HepG2 (cell line): ENCODE results near the gene CNNM4. TPM values are rescaled to one million over a fixed set of nuclear protein-coding genes. Genes with fewer than 3 reads are reported as not detected.
A peak's percentile ranks its signal among the peaks of the same experiment; 100 is the strongest.

Experiments used
- DPF2 ChIP-seq: sonication (generic); formaldehyde crosslinking; IDR thresholded peaks from 2 replicates; pipeline ENCODE4 v1.4.0; 2020; ENCODE audit warnings: mild to moderate bottlenecking, low read depth, missing genetic modification reagents, borderline replicate concordance
- GABPA ChIP-seq, 2 experiments: IDR thresholded peaks; 2 replicates each; pipeline ENCODE4 v1.6.1; 2011 to 2016; ENCODE audit warnings: low read depth in 2 of 2, low read length in 1 of 2, missing biosample characterization in 1 of 2, missing genetic modification characterization in 1 of 2
- MAFK ChIP-seq, 2 experiments: IDR thresholded peaks in 1 of 2; conservative IDR thresholded peaks in 1 of 2; 2 replicates each; pipeline ENCODE4 v1.6.1; 2011; ENCODE audit warnings: improper control_type of control experiment in 2 of 2, low read length in 2 of 2
- NR2F6 ChIP-seq, 2 experiments: IDR thresholded peaks; 2 replicates each; pipeline ENCODE4 v1.6.1; 2016; ENCODE audit warnings: antibody characterized with exemption in 1 of 2, mild to moderate bottlenecking in 1 of 2
- SIX1 ChIP-seq: sonication (generic); formaldehyde crosslinking; IDR thresholded peaks from 2 replicates; pipeline ENCODE4 v1.4.0; 2020; ENCODE audit warnings: missing genetic modification reagents, borderline replicate concordance
- THRA ChIP-seq: sonication (generic); formaldehyde crosslinking; IDR thresholded peaks from 2 replicates; pipeline ENCODE4 v1.4.0; 2020; ENCODE audit warnings: missing genetic modification reagents, borderline replicate concordance
- ZBTB7B ChIP-seq: sonication (generic); formaldehyde crosslinking; IDR thresholded peaks from 2 replicates; pipeline ENCODE4 v1.4.0; 2020; ENCODE audit warnings: missing genetic modification reagents
- ZNF331 ChIP-seq: sonication (generic); formaldehyde crosslinking; IDR thresholded peaks from 2 replicates; pipeline ENCODE4 v1.4.0; 2020; ENCODE audit warnings: missing genetic modification reagents
- ZNF430 ChIP-seq: sonication (generic); formaldehyde crosslinking; IDR thresholded peaks from 2 replicates; pipeline ENCODE4 v1.9.0; 2021; ENCODE audit warnings: mild to moderate bottlenecking, missing genetic modification reagents
- ZNF510 ChIP-seq: sonication (generic); formaldehyde crosslinking; IDR thresholded peaks from 2 replicates; pipeline ENCODE4 v1.4.0; 2020; ENCODE audit warnings: low read depth, mild to moderate bottlenecking, missing genetic modification reagents
- ZNF547 ChIP-seq: sonication (generic); formaldehyde crosslinking; IDR thresholded peaks from 2 replicates; pipeline ENCODE4 v1.5.1; 2020; ENCODE audit warnings: mild to moderate bottlenecking, missing genetic modification reagents
- ZNF558 ChIP-seq: sonication (generic); formaldehyde crosslinking; IDR thresholded peaks from 2 replicates; pipeline ENCODE4 v1.9.0; 2022; ENCODE audit warnings: mild to moderate bottlenecking, missing genetic modification reagents, borderline replicate concordance
- ZNF747 ChIP-seq: sonication (generic); formaldehyde crosslinking; IDR thresholded peaks from 2 replicates; pipeline ENCODE4 v1.8.1; 2023; ENCODE audit warnings: missing genetic modification reagents, mild to moderate bottlenecking, borderline replicate concordance
- ZZZ3 ChIP-seq: sonication (generic); formaldehyde crosslinking; IDR thresholded peaks from 2 replicates; pipeline ENCODE4 v1.4.0; 2020; ENCODE audit warnings: missing genetic modification reagents, mild to moderate bottlenecking, borderline replicate concordance
- polyA plus RNA-seq, 8 experiments: library from polyadenylated mRNA; depleted of rRNA in 3 of 8; stranded (reverse) in 7 of 8; unstranded in 1 of 8; fragments of >200 nt; fragmentation: Illumina TruSeq in 4 of 8; extraction: Trizol in 4 of 8; gene quantifications; 2 replicates each; pipeline versions ENCODE4 v1.2.1 to v1.2.3, GENCODE V29; 2011 to 2016; ENCODE audit warnings: low read depth in 4 of 8, missing spikeins in 1 of 8, mixed read lengths in 1 of 8; ENCODE audit not compliant: insufficient read depth in 1 of 8
- total RNA-seq, 5 experiments: library from RNA; depleted of rRNA; stranded (reverse); fragments of >200 nt; fragmentation: Illumina TruSeq; extraction: Trizol; gene quantifications; 2 replicates each; pipeline ENCODE4 v1.2.3, GENCODE V29; 2016; ENCODE audit warnings: low read depth in 1 of 5
- TF ChIP-seq, protein P1 (sequence below): sonication (generic); formaldehyde crosslinking; IDR thresholded peaks from 2 replicates; pipeline ENCODE4 v1.9.0; 2022; ENCODE audit warnings: low read depth, missing genetic modification reagents
- TF ChIP-seq, protein P2 (sequence below): sonication (generic); formaldehyde crosslinking; IDR thresholded peaks from 2 replicates; pipeline ENCODE4 v1.4.0; 2020; ENCODE audit warnings: missing genetic modification reagents
- TF ChIP-seq, protein P3 (sequence below): sonication (generic); formaldehyde crosslinking; IDR thresholded peaks from 2 replicates; pipeline ENCODE4 v1.5.0; 2020; ENCODE audit warnings: mild to moderate bottlenecking, low read depth, missing genetic modification reagents, borderline replicate concordance

Gene CNNM4
- total and polyA plus RNA-seq, 2 of the 13 experiments (the other 11 are each of a cell fraction or from before 2014, with no cell fraction given) = 5.9 to 8.4 TPM

GRCh38 chr2:96760036-96760985 lies at the start of gene CNNM4 (continued):
- TF ChIP-seq, protein P1, sequence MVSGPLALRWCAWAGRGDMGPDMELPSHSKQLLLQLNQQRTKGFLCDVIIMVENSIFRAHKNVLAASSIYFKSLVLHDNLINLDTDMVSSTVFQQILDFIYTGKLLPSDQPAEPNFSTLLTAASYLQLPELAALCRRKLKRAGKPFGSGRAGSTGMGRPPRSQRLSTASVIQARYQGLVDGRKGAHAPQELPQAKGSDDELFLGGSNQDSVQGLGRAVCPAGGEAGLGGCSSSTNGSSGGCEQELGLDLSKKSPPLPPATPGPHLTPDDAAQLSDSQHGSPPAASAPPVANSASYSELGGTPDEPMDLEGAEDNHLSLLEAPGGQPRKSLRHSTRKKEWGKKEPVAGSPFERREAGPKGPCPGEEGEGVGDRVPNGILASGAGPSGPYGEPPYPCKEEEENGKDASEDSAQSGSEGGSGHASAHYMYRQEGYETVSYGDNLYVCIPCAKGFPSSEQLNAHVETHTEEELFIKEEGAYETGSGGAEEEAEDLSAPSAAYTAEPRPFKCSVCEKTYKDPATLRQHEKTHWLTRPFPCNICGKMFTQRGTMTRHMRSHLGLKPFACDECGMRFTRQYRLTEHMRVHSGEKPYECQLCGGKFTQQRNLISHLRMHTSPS (CRISPR knock-in tag) = 0 out of 2 replicates have a peak, but pooled peaks have one; percentile 27
- TF ChIP-seq ZZZ3 (CRISPR knock-in tag) = no peak
- no peak; the same call in 1 of the 2 replicates for TF ChIP-seq ZNF547
- no peak; the same call in 1 of the 2 replicates for TF ChIP-seq THRA
- TF ChIP-seq SIX1 (CRISPR knock-in tag) = no peak
- peak; percentile 75; the same call in 1 of the 2 replicates for TF ChIP-seq ZNF747 (CRISPR knock-in tag)
- no peak for TF ChIP-seq ZNF331 (CRISPR knock-in tag)
- no peak for TF ChIP-seq NR2F6 (IDR thresholded peaks at IDR 0.05)
- peak; percentile 39; the same call in 1 of the 2 replicates for TF ChIP-seq NR2F6 (CRISPR knock-in tag; IDR thresholded peaks at IDR 0.05)
- no peak for TF ChIP-seq ZNF430 (CRISPR knock-in tag)
- TF ChIP-seq ZNF510 (CRISPR knock-in tag) = no peak
- TF ChIP-seq, protein P2, sequence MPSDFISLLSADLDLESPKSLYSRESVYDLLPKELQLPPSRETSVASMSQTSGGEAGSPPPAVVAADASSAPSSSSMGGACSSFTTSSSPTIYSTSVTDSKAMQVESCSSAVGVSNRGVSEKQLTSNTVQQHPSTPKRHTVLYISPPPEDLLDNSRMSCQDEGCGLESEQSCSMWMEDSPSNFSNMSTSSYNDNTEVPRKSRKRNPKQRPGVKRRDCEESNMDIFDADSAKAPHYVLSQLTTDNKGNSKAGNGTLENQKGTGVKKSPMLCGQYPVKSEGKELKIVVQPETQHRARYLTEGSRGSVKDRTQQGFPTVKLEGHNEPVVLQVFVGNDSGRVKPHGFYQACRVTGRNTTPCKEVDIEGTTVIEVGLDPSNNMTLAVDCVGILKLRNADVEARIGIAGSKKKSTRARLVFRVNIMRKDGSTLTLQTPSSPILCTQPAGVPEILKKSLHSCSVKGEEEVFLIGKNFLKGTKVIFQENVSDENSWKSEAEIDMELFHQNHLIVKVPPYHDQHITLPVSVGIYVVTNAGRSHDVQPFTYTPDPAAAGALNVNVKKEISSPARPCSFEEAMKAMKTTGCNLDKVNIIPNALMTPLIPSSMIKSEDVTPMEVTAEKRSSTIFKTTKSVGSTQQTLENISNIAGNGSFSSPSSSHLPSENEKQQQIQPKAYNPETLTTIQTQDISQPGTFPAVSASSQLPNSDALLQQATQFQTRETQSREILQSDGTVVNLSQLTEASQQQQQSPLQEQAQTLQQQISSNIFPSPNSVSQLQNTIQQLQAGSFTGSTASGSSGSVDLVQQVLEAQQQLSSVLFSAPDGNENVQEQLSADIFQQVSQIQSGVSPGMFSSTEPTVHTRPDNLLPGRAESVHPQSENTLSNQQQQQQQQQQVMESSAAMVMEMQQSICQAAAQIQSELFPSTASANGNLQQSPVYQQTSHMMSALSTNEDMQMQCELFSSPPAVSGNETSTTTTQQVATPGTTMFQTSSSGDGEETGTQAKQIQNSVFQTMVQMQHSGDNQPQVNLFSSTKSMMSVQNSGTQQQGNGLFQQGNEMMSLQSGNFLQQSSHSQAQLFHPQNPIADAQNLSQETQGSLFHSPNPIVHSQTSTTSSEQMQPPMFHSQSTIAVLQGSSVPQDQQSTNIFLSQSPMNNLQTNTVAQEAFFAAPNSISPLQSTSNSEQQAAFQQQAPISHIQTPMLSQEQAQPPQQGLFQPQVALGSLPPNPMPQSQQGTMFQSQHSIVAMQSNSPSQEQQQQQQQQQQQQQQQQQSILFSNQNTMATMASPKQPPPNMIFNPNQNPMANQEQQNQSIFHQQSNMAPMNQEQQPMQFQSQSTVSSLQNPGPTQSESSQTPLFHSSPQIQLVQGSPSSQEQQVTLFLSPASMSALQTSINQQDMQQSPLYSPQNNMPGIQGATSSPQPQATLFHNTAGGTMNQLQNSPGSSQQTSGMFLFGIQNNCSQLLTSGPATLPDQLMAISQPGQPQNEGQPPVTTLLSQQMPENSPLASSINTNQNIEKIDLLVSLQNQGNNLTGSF = 0 out of 2 replicates have a peak, but pooled peaks have one; percentile 63
- no peak for TF ChIP-seq DPF2 (CRISPR knock-in tag)
- TF ChIP-seq, protein P3, sequence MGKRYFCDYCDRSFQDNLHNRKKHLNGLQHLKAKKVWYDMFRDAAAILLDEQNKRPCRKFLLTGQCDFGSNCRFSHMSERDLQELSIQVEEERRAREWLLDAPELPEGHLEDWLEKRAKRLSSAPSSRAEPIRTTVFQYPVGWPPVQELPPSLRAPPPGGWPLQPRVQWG (CRISPR knock-in tag) = no peak
- 0 out of 2 replicates have a peak, but pooled peaks have one; percentile 7 for TF ChIP-seq ZBTB7B (CRISPR knock-in tag)
- peak; percentile 68; the same call in 1 of the 2 replicates for TF ChIP-seq ZNF558 (CRISPR knock-in tag)
- TF ChIP-seq GABPA (IDR thresholded peaks at IDR 0.05; ENCODE audit: low read depth, low read length) = no peak
- no peak for TF ChIP-seq GABPA (CRISPR knock-in tag; IDR thresholded peaks at IDR 0.05; ENCODE audit: low read depth)
- no peak for TF ChIP-seq MAFK (conservative IDR thresholded peaks at IDR 0.05 in 1 of 2, IDR thresholded peaks at IDR 0.05 in 1 of 2; ENCODE audit: low read length in 2 of 2)
